IMR-90 (cell line): ENCODE measurements around the gene SPATA13. TPM values are rescaled to one million over a fixed set of nuclear protein-coding genes. Genes with fewer than 3 reads are reported as not detected.

Source experiments
- ATAC-seq: fragments of 200-7000 bp; cut with Tn5 transposase; 2 replicates; pipeline ENCODE4 v1.9.1; 2020; ENCODE audit warnings: low read depth, mild to moderate bottlenecking, moderate library complexity
- BruUV-seq: library from RNA; stranded (reverse); fragments of 400-500 nt; replicated peaks from 2 replicates; lab custom pipeline; 2021; lab: Mats Ljungman, UMichigan
- CTCF ChIA-PET: fragments of 300-600 bp; formaldehyde crosslinking; extraction: SDS; loops from one replicate; lab custom pipeline; 2021; ENCODE audit warnings: antibody characterized with exemption; lab: Yijun Ruan, JAX
- POLR2A ChIA-PET: fragments of 300-600 bp; sonication (Branson Sonifier 250); formaldehyde crosslinking; loops from one replicate; lab custom pipeline; 2022; ENCODE audit warnings: antibody characterized with exemption; ENCODE audit not compliant: unreplicated experiment; lab: Charles Lee
- DNase-seq: peaks from one replicate; pipeline ENCODE4 v3.0.0; 2013
- H2AFZ ChIP-seq: replicated peaks from 2 replicates; pipeline ENCODE3; 2013; ENCODE audit warnings: low read length, mild to moderate bottlenecking; ENCODE audit not compliant: poor library complexity
- H2AK5ac ChIP-seq: 2 replicates; pipeline ENCODE4 v1.6.1; 2013; ENCODE audit warnings: low read depth, low read length, inconsistent platforms
- H2AK9ac ChIP-seq: replicated peaks from 2 replicates; pipeline ENCODE3; 2013; ENCODE audit warnings: mild to moderate bottlenecking, low read depth, low read length, moderate library complexity; ENCODE audit not compliant: poor library complexity
- H2BK120ac ChIP-seq: 2 replicates; pipeline ENCODE4 v1.6.1; 2013; ENCODE audit warnings: low read depth, low read length, inconsistent platforms
- H2BK15ac ChIP-seq: 3 replicates; pipeline ENCODE4 v1.6.1; 2013; ENCODE audit warnings: low read depth, low read length, inconsistent platforms
- H2BK20ac ChIP-seq: 2 replicates; pipeline ENCODE4 v1.6.1; 2013; ENCODE audit warnings: low read depth, mild to moderate bottlenecking, inconsistent platforms, low read length, moderate library complexity
- H2BK5ac ChIP-seq: 2 replicates; pipeline ENCODE4 v1.6.1; 2013; ENCODE audit warnings: mild to moderate bottlenecking, low read depth, low read length, inconsistent platforms; ENCODE audit not compliant: poor library complexity, severe bottlenecking
- H3K14ac ChIP-seq: replicated peaks from 2 replicates; pipeline ENCODE4 v1.6.1; 2013; ENCODE audit warnings: low read depth, low read length, inconsistent platforms
- H3K18ac ChIP-seq: 2 replicates; pipeline ENCODE4 v1.6.1; 2013; ENCODE audit warnings: low read depth, low read length, control low read depth
- H3K23ac ChIP-seq: 2 replicates; pipeline ENCODE4 v1.6.1; 2013; ENCODE audit warnings: low read depth, low read length, inconsistent platforms
- H3K27ac ChIP-seq: 2 replicates; pipeline ENCODE4 v1.5.1; 2013; ENCODE audit warnings: mild to moderate bottlenecking, control low read depth, low read length; ENCODE audit not compliant: insufficient read depth
- H3K27me3 ChIP-seq: 2 replicates; pipeline ENCODE4 v1.6.1; 2013; ENCODE audit warnings: low read length; ENCODE audit not compliant: control insufficient read depth, insufficient read depth
- H3K36me3 ChIP-seq: 2 replicates; pipeline ENCODE4 v1.6.1; 2013; ENCODE audit warnings: low read length, mixed read lengths; ENCODE audit not compliant: control insufficient read depth, insufficient read depth
- H3K4ac ChIP-seq: 2 replicates; pipeline ENCODE4 v1.6.1; 2013; ENCODE audit warnings: low read depth, low read length, inconsistent platforms
- H3K4me1 ChIP-seq: 2 replicates; pipeline ENCODE4 v1.6.1; 2013; ENCODE audit warnings: low read length, mixed read lengths; ENCODE audit not compliant: control insufficient read depth, insufficient read depth
- H3K4me2 ChIP-seq: 2 replicates; pipeline ENCODE4 v1.6.1; 2013; ENCODE audit warnings: low read depth, mild to moderate bottlenecking, control low read depth, low read length, moderate library complexity
- H3K4me3 ChIP-seq: 2 replicates; pipeline ENCODE4 v1.5.1; 2013; ENCODE audit warnings: low read depth, mild to moderate bottlenecking, control low read depth, low read length, moderate library complexity; ENCODE audit not compliant: insufficient read depth
- H3K56ac ChIP-seq: 2 replicates; pipeline ENCODE4 v1.6.1; 2013; ENCODE audit warnings: low read length, inconsistent platforms; ENCODE audit not compliant: insufficient read depth; ENCODE audit errors: extremely low read depth
- H3K79me1 ChIP-seq, 2 experiments: 2 replicates each; pipeline ENCODE4 v1.6.1; 2013; ENCODE audit warnings: low read length in 2 of 2, inconsistent platforms in 1 of 2, low read depth in 1 of 2
- H3K9ac ChIP-seq: 2 replicates; pipeline ENCODE4 v1.6.1; 2013; ENCODE audit warnings: low read depth, low read length, control low read depth
- H3K9me1 ChIP-seq: 2 replicates; pipeline ENCODE4 v1.6.1; 2013; ENCODE audit warnings: low read length, inconsistent platforms; ENCODE audit not compliant: insufficient read depth
- H3K9me3 ChIP-seq: 2 replicates; pipeline ENCODE4 v1.6.1; 2013; ENCODE audit warnings: low read length; ENCODE audit not compliant: control insufficient read depth, insufficient read depth
- H4K20me1 ChIP-seq: 2 replicates; pipeline ENCODE4 v1.6.1; 2013; ENCODE audit warnings: low read length, inconsistent platforms; ENCODE audit not compliant: insufficient read depth
- H4K5ac ChIP-seq: 2 replicates; pipeline ENCODE4 v1.6.1; 2013; ENCODE audit warnings: mild to moderate bottlenecking, low read depth, low read length, control low read depth
- H4K8ac ChIP-seq, 2 experiments: 2 replicates each; pipeline ENCODE4 v1.6.1; 2013; ENCODE audit warnings: low read depth in 2 of 2, low read length in 2 of 2, control low read depth in 1 of 2, inconsistent platforms in 1 of 2
- H4K91ac ChIP-seq: 2 replicates; pipeline ENCODE4 v1.6.1; 2013; ENCODE audit warnings: low read depth, low read length, inconsistent platforms; ENCODE audit not compliant: insufficient read depth
- BHLHE40 ChIP-seq: fragments of 150-350 bp; IDR thresholded peaks from 2 replicates; pipeline ENCODE4 v1.6.1; 2016; ENCODE audit warnings: mild to moderate bottlenecking, low read depth, low read length
- CEBPB ChIP-seq: IDR thresholded peaks from 2 replicates; pipeline ENCODE4 v1.6.1; 2012; ENCODE audit warnings: low read depth, low read length, improper control_type of control experiment
- CHD1 ChIP-seq: IDR thresholded peaks from 2 replicates; pipeline ENCODE4 v1.6.1; 2012; ENCODE audit warnings: low read depth, low read length, improper control_type of control experiment
- ELK1 ChIP-seq: fragments of 150-350 bp; IDR thresholded peaks from 2 replicates; pipeline ENCODE4 v1.6.1; 2016; ENCODE audit warnings: low read depth, mild to moderate bottlenecking, low read length, moderate library complexity, borderline replicate concordance
- FOS ChIP-seq: fragments of 150-350 bp; IDR thresholded peaks from 2 replicates; pipeline ENCODE4 v1.6.1; 2016; ENCODE audit warnings: low read depth, low read length
- MAFK ChIP-seq: IDR thresholded peaks from 2 replicates; pipeline ENCODE4 v1.6.1; 2012; ENCODE audit warnings: low read depth, low read length, improper control_type of control experiment
- MAZ ChIP-seq: IDR thresholded peaks from 2 replicates; pipeline ENCODE4 v1.6.1; 2012; ENCODE audit warnings: low read depth, mild to moderate bottlenecking, low read length, improper control_type of control experiment, moderate library complexity, borderline replicate concordance
- MXI1 ChIP-seq: IDR thresholded peaks from 2 replicates; pipeline ENCODE4 v1.6.1; 2012; ENCODE audit warnings: low read depth, mild to moderate bottlenecking, low read length, moderate library complexity, borderline replicate concordance
- NFE2L2 ChIP-seq: fragments of 150-350 bp; IDR thresholded peaks from 2 replicates; pipeline ENCODE4 v1.6.1; 2016; ENCODE audit warnings: low read depth, mild to moderate bottlenecking, low read length
- POLR2A ChIP-seq: IDR thresholded peaks from 2 replicates; pipeline ENCODE4 v1.6.1; 2012; ENCODE audit warnings: mild to moderate bottlenecking, low read depth, low read length
- RAD21 ChIP-seq: IDR thresholded peaks from 2 replicates; pipeline ENCODE4 v1.6.1; 2012; ENCODE audit warnings: low read length, improper control_type of control experiment
- RCOR1 ChIP-seq: IDR thresholded peaks from 2 replicates; pipeline ENCODE4 v1.6.1; 2012; ENCODE audit warnings: mild to moderate bottlenecking, low read length, improper control_type of control experiment; ENCODE audit not compliant: insufficient replicate concordance
- RFX5 ChIP-seq: IDR thresholded peaks from 2 replicates; pipeline ENCODE4 v1.8.0; 2012; ENCODE audit warnings: low read depth, mild to moderate bottlenecking, low read length, moderate library complexity
- SMC3 ChIP-seq: fragments of 150-350 bp; IDR thresholded peaks from 2 replicates; pipeline ENCODE4 v1.6.1; 2016; ENCODE audit warnings: low read depth, mild to moderate bottlenecking, antibody characterized with exemption, low read length, moderate library complexity
- WGBS, 2 experiments: methylation state at CpG; one replicate each; pipeline versions ENCODE4 v1.1.5 to v1.1.7; 2013; ENCODE audit warnings: missing lambda C conversion rate in 2 of 2; ENCODE audit not compliant: insufficient read length in 1 of 2; ENCODE audit errors: extremely low coverage in 2 of 2; 5-methylcytosine and 5-hydroxymethylcytosine counted together
- dilution Hi-C: fragments of 300-500 bp; cut with HindIII; formaldehyde crosslinking; loops from one replicate; pipeline ENCODE4 v1.14.3; 2018; ENCODE audit warnings: low sequenced_read_pairs; ENCODE audit not compliant: unreplicated experiment
- in situ Hi-C: fragments of 300-500 bp; cut with MboI; formaldehyde crosslinking; loops from 3 replicates; pipeline ENCODE4 v1.14.3; 2019; ENCODE audit warnings: low sequenced_read_pairs, inconsistent platforms, mixed read lengths
- intact Hi-C: fragments of 100-400 bp; cut with micrococcal nuclease; formaldehyde crosslinking; loops from 2 replicates; pipeline ENCODE4 v1.10.0; 2022
- polyA plus RNA-seq, 3 experiments: library from polyadenylated mRNA; depleted of rRNA; stranded (reverse); fragments of >200 nt; gene quantifications; 2 replicates each; pipeline ENCODE4 v1.2.3, GENCODE V29; 2012; ENCODE audit warnings: low replicate concordance in 1 of 3
- total RNA-seq: library from RNA; depleted of rRNA; stranded (reverse); fragments of >200 nt; gene quantifications from 2 replicates; pipeline ENCODE4 v1.2.3, GENCODE V29; 2012
- TF ChIP-seq, protein P1 (sequence below): conservative IDR thresholded peaks from 2 replicates; pipeline ENCODE4 v1.5.1; 2012; ENCODE audit warnings: mild to moderate bottlenecking, low read depth, low read length, improper control_type of control experiment
- TF ChIP-seq, protein P2 (sequence below): fragments of 150-350 bp; IDR thresholded peaks from 2 replicates; pipeline ENCODE4 v1.6.1; 2017; ENCODE audit warnings: mild to moderate bottlenecking, antibody characterized with exemption, low read length, low read depth

The SPATA13 gene
- total and polyA plus RNA-seq, 2 of the 4 experiments (the other 2 are of a cell fraction): 10.5 to 12.5 TPM

- H4K20me1 ChIP-seq: peaks cover 3% of the 10 kb centered on the region; the same call in 1 of the 2 replicates
- H3K36me3 ChIP-seq: no peaks in the 10 kb centered on the region; the same call in 1 of the 2 replicates
- in situ Hi-C loops (no loop called here), dilution Hi-C loops (no loop called here), intact Hi-C loops (no loop called here)
- H3K27ac ChIP-seq: no peak overlapping the region
- BruUV-seq: no TSS peak
- ATAC-seq (peak; percentile 52), DNase-seq (peak; percentile 81)
- H3K4me2 ChIP-seq: no peak overlapping the region
- H2BK120ac ChIP-seq: no peak overlapping the region
- no peak overlapping the region for H3K4ac ChIP-seq
- no peak overlapping the region for H3K14ac ChIP-seq
- no peak overlapping the region for H3K23ac ChIP-seq
- no peak overlapping the region for H3K56ac ChIP-seq
- H3K79me1 ChIP-seq: peaks cover 37 to 60% of the 10 kb centered on the region in 2 experiments
- CTCF ChIA-PET: no interaction called here
- no peak overlapping the region for H4K8ac ChIP-seq
- H3K9me1 ChIP-seq: peaks cover 10% of the 10 kb centered on the region; the same call in 1 of the 2 replicates
- H2BK15ac ChIP-seq: no peak overlapping the region
- H3K9me3 ChIP-seq: no peaks in the 10 kb centered on the region
- H3K4me1 ChIP-seq: peaks cover 11% of the 10 kb centered on the region
- H2BK20ac ChIP-seq: no peak overlapping the region
- H3K4me3 ChIP-seq: no peak overlapping the region
- no peak overlapping the region for H2AK5ac ChIP-seq
- whole genome bisulfite sequencing, 2 experiments: no CpG with 5 or more reads among the region's 7 CpGs
- no peaks in the 10 kb centered on the region for H3K27me3 ChIP-seq
- H2AFZ ChIP-seq: no peak overlapping the region
- H4K5ac ChIP-seq: no peak overlapping the region
- TF ChIP-seq BHLHE40 (no peak), POLR2A (no peak), MAFK (no peak), CHD1 (no peak), MAZ (no peak), RCOR1 (no peak), RAD21 (no peak), RFX5 (no peak), MXI1 (no peak), CEBPB (no peak), NFE2L2 (no peak), SMC3 (no peak), ELK1 (no peak), FOS (no peak)
- TF ChIP-seq, protein P1, sequence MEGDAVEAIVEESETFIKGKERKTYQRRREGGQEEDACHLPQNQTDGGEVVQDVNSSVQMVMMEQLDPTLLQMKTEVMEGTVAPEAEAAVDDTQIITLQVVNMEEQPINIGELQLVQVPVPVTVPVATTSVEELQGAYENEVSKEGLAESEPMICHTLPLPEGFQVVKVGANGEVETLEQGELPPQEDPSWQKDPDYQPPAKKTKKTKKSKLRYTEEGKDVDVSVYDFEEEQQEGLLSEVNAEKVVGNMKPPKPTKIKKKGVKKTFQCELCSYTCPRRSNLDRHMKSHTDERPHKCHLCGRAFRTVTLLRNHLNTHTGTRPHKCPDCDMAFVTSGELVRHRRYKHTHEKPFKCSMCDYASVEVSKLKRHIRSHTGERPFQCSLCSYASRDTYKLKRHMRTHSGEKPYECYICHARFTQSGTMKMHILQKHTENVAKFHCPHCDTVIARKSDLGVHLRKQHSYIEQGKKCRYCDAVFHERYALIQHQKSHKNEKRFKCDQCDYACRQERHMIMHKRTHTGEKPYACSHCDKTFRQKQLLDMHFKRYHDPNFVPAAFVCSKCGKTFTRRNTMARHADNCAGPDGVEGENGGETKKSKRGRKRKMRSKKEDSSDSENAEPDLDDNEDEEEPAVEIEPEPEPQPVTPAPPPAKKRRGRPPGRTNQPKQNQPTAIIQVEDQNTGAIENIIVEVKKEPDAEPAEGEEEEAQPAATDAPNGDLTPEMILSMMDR: no peak
- TF ChIP-seq, protein P2, sequence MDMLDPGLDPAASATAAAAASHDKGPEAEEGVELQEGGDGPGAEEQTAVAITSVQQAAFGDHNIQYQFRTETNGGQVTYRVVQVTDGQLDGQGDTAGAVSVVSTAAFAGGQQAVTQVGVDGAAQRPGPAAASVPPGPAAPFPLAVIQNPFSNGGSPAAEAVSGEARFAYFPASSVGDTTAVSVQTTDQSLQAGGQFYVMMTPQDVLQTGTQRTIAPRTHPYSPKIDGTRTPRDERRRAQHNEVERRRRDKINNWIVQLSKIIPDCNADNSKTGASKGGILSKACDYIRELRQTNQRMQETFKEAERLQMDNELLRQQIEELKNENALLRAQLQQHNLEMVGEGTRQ: no peak
- no peak overlapping the region for H3K9ac ChIP-seq
- POLR2A ChIA-PET: no interaction called here
- peak overlapping the region; percentile 22; the same call in 1 of the 2 replicates for H3K18ac ChIP-seq
- H4K91ac ChIP-seq: no peak overlapping the region
- H2AK9ac ChIP-seq: no peak overlapping the region
- no peak overlapping the region for H2BK5ac ChIP-seq
These were observed 25.2 kb downstream of the SPATA13 start for GRCh38 chr13:24185591-24186232.
